Activated T-cell treated with anti-CD3 and anti-CD28 coated beads for 4 hours (primary cell): ENCODE measurements around the gene RNF152.

Experiments
- DNase-seq: peaks from one replicate; pipeline ENCODE4 v3.0.0-alpha.2; 2020

The RNF152 gene

DNA sequence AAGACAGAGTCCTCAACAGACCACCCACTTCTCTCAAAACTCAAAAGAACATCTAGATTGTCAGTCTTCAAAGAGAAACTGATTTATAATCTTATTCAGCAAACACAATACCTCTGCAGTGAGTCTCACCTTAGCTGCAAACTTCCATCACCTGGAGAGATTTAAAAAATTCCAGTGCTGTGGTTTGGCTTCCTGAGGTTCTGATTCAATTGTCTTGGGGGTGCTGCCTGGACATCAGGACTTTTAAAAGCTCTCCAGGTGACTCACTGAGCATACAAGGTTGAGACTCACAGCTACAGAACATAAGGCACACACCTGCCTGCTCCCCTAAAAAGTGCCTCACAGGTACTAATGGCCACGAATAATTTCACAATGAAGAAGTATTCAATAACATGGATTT is 40.3 kb downstream of the RNF152 start:
- no peak for DNase-seq

GRCh38 chr18:61851940-61852451 is 40.8 kb downstream of the RNF152 start:
- DNase-seq, result no peak

- no peak for DNase-seq
These were observed 41.5 kb downstream of the RNF152 start for GRCh38 chr18:61851279-61851678.

- DNase-seq, result no peak
These were observed 42.1 kb downstream of the RNF152 start for GRCh38 chr18:61850756-61851155.

- no peak for DNase-seq
These were observed 45.5 kb downstream of the RNF152 start for GRCh38 chr18:61847164-61847791.

GRCh38 chr18:61845197-61845596 is 47.6 kb downstream of the RNF152 start:
- no peak for DNase-seq

DNA sequence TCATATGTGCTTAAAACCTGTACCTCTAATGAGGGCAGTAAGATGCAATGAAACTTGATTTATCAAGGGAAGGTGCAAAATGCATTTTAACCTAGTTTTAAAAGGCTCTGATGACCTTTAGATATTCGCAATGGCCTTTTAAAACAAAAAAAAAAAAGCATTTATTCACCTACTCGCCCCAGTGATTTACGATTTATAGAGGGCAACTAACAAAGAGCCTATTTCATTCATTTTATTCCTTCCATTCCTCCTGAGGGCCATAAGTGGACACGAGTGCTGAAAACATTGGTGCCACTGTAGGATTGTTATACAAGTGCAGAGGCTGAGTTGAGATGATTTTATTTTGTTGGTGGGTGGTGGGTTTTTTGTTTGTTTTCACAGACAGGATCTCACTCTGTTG is 48.1 kb downstream of the RNF152 start:
- DNase-seq, result no peak

GRCh38 chr18:61842146-61842545 is 50.7 kb downstream of the RNF152 start:
- DNase-seq, result no peak

GRCh38 chr18:61841706-61842105 is 51.1 kb downstream of the RNF152 start:
- no peak for DNase-seq

DNA sequence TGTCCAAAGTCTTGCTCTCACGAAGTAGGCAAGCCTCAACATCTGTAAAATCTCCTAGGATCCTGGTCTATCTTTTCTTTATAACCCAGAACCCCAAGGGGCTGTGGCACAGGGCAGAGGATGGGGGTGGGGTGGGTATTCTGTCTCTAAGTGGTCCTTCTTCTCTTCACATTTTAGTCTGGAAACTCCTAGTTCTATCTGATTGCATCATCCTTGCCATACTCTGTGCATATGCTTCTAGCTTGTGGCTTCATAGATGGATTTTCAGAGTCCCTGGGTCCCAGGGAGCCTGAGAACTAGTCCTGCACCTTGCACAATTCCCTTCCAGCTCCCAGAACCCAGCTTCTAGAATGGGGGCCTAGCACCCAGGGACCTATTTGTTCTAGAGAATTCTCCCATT is 52.5 kb downstream of the RNF152 start:
- no peak for DNase-seq

DNA sequence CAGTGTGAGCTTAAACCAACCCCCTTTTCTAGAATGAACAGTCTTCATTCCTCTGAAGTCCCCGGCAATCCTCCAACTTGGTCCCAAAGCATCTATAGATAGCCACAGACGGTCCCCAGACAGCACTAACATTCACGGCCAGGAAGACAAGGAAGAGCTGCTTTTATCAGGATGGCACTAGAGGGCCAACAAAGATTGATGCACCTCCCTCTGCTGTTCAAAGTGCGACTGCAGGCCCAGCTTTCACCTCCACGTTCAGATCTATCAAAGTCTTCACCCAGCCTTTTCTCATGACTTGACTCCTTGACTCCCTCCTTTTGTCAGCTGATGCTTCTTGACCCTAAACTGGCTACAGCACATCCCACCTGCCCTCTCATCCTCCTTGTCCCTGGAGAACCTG is 54.3 kb downstream of the RNF152 start:
- DNase-seq, result no peak

GRCh38 chr18:61833978-61834377 is 58.8 kb downstream of the RNF152 start:
- no peak for DNase-seq

DNA sequence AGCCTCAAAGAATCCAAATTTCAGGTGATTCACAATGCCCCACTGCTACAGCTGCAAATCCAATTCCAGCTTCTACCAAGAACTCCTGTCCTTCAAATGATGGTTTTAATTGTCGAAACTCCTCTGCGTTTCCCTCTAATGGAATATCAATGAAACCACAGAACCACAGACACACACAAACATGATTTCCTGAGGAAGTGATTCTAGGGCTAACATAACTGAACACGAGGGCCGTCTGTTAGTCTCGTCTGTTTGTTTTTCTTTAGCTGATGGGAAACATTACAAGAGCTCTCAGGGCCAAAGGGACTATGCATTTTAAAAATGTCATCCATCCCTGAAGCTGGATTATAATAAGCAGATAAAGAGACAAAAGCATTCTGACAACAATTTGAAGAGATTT is 59.4 kb downstream of the RNF152 start:
- DNase-seq, result no peak

DNA sequence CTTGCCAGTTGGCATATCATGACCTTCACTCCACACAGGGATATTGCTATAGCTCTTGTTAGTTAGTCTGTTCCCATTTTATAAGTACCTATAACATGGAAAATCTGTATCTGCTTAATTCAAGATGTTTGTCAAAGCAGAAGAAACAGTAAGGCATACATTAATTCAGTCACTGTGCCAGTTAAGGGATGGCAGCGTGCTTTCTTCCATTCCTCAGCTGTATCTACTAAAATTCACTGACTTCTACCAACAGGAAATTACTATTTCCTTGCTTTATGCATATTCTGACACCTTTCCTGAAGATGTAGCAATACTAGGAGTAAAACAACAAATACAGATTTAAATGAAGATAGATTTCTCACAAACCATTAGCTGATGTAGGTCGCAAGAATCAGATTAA is 59.9 kb downstream of the RNF152 start:
- no peak for DNase-seq

DNA sequence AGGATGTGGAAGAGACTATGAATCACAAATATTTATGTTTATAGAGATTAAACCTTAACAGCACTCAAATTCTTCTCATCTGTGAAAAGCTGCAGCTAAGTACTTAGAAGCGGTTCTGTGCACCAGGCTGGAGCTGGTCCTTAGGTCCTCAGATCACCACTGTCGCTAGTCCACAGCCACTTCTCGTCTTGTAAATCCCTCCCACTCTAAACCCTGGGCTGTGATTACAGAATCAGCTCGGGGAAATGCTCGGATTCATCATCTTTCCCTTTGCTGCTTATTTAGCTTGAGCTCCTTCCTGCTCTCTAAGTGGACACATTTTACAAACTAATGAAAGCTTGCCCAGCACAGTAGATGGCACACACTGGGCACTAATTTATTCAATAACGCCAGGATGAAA is 61.7 kb downstream of the RNF152 start:
- no peak for DNase-seq

GRCh38 chr18:61829108-61829507 is 63.7 kb downstream of the RNF152 start:
- no peak for DNase-seq

DNA sequence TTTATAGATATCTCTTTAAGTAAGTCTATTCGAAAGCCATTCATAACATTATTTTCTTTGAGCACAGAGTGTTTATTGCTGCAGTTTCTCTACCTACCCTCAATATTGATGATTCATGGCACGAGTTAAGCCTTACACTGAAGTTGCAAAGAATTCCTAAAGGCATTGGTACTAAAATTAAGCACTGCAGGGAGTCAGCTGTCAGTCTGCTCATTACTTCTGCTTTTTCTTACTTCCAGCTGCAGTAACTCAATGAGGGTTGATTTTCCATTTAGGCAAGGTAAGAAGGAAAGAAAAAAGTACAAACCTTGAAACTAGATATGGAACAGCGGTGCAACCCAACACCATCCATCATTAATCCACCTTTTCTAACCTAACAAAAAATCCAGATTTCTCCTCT is 65.2 kb downstream of the RNF152 start:
- DNase-seq, result no peak

DNA sequence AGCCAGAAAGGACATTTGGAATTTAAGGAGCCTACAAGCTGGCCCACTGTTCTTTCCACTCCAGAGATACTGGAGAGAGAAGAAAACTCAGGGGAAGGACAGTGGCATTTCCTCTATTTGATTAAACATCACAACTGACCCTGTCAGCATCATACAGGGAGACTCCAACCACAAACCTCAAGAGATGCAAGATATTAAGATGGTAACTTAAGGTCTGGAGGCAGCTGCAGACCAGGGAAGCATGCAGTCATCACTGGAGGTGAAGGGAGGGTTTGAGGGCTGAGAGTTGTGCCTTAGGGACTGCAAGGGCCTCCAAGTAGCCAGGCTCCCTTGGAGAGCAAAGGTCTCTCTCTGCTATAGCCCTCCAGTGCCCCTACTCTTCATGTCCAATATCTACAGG is 67.4 kb downstream of the RNF152 start:
- no peak for DNase-seq

GRCh38 chr18:61824733-61825363 is 68.0 kb downstream of the RNF152 start:
- no peak for DNase-seq

- no peak for DNase-seq
These were observed 69.2 kb downstream of the RNF152 start for GRCh38 chr18:61823595-61823994.

GRCh38 chr18:61822879-61823278 is 69.9 kb downstream of the RNF152 start:
- no peak for DNase-seq

GRCh38 chr18:61821748-61822147 is 71.1 kb downstream of the RNF152 start:
- DNase-seq, result no peak

GRCh38 chr18:61820882-61821281 is 71.9 kb downstream of the RNF152 start:
- DNase-seq, result no peak

DNA sequence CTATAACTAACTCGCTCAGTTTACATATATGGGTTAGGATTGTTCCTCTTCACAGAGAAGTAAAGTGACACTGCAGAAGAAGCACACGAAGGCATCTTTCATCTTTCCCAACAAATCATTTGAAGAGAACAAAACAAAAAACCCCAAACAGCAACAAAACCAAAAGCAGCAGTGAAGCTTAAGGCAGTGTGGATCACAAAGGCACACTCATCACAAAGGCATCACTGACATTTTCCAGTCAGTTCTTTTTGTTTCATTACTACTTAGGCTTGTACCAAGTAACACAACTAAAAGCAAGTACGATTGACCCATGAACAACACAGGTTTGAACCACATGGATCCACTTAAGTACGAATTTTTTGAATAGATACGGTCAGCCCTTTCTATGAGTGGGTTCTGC is 75.7 kb downstream of the RNF152 start:
- DNase-seq, result no peak

DNA sequence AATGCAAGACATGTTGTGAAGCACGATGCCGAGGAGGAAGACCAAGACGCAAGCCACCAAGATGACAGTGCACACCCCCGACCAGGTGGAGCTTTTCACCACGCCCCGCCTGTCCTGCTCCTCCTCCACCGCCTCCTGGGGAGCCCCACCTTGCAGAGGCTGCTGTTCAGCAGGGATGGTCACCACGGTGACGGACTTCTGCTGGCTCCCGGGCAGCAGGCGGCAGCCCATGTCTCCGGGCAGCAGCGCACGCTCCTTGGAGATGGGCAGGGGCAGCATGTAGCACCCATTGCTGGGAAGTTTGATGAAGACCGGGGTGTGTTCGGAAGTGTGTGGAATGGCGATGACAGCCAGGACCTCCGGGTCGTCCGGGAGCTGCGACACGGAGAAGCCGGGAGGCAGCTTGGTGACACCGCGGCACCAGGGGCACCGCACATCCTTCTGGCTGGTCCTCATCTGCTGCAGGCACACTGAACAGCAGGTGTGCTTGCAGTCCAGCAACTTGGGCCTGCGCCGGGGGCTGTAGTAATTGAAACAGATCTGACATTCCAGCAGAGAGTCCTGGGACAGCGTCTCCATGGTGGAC is 76.8 kb downstream of the RNF152 start:
- DNase-seq, result no peak
